Motor neuron (in vitro differentiated cells): Measurements from ENCODE around the gene LNX1. TPM values are rescaled to one million over a fixed set of nuclear protein-coding genes. Genes with fewer than 3 reads are reported as not detected.
A peak's percentile ranks its signal among the peaks of the same experiment; 100 is the strongest.

Experiments
- ATAC-seq, 8 experiments: fragments of 200-7000 bp; cut with Tn5 transposase; replicated peaks in 6 of 8; 2 replicates each; pipeline ENCODE4 v1.8.0; 2021; ENCODE audit warnings: mild to moderate bottlenecking in 8 of 8, moderate library complexity in 8 of 8
- H3K27ac ChIP-seq, 2 donors: fragments of 250-450 bp; sonication (Bioruptor Pico); 2 replicates each; pipeline ENCODE4 v1.9.0; 2021; ENCODE audit warnings: antibody characterized with exemption in 2 of 2, mild to moderate bottlenecking in 2 of 2, moderate library complexity in 1 of 2
- H3K4me1 ChIP-seq, 2 donors: fragments of 250-450 bp; sonication (Bioruptor Pico); replicated peaks in 1 of 2; 2 replicates each; pipeline ENCODE4 v1.6.1; 2021; ENCODE audit warnings: antibody characterized with exemption in 2 of 2, mild to moderate bottlenecking in 2 of 2, moderate library complexity in 1 of 2
- H3K4me3 ChIP-seq, 5 donors: fragments of 250-450 bp; sonication (Bioruptor Pico); 2 replicates each; pipeline ENCODE4 v1.9.0; 2021; ENCODE audit warnings: antibody characterized with exemption in 5 of 5, mild to moderate bottlenecking in 5 of 5, moderate library complexity in 4 of 5
- WGBS, 10 experiments: fragments of 450-650 bp; shearing (Covaris generic); methylation state at CpG; one replicate each; pipeline ENCODE4 v1.0.0; 2022; 5-methylcytosine and 5-hydroxymethylcytosine counted together
- in situ Hi-C, 9 experiments: fragments of 400-800 bp; cut with MboI; loops; one replicate each; pipeline ENCODE4 v1.15.0; 2021; ENCODE audit warnings: low sequenced_read_pairs in 9 of 9, low pct_unique_long_range_greater_than_20kb in 2 of 9; ENCODE audit not compliant: unreplicated experiment in 9 of 9
- total RNA-seq, 8 experiments: library from RNA; unstranded; fragments of 300-600 nt; gene quantifications; 2 replicates each; pipeline versions ENCODE4 v1.2.3 to v1.2.4, GENCODE V29; 2022

Gene LNX1
- total RNA-seq, 8 experiments from 2014 or later, result 0.64 to 18.7 (median 2.2) TPM

DNA sequence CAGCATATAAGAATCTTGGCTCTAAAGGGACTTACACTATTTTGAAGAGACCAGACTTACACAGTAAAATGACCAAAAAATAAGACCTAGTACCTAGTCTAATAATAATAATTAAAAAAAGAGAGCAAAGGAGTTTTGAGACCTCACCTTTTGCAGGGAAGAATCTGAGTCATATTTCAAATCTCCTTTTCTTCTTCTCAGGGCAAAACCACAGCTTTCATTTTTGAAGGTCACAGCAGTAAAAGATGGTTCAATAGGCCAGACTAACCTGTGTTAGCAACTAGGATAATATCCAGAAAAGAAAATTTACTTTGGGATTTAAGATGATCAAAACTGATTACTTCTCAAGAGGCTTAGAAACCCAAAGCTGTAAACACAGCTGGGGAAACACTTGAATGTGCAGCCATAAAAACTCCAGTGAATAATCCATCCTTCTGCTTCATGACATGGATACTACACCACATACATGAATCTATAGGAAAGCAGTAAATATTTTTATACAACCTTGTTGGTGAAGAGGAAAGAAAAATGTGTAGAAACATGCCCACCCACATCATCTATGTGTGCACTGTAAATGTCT, 25.9 kb upstream of the LNX1 start:
- ATAC-seq, result no peak
- no peak overlapping the region for H3K27ac ChIP-seq
- in situ Hi-C loops, result no loop called here
- no peak overlapping the region for H3K4me3 ChIP-seq
- H3K4me1 ChIP-seq, result no peaks in the 10 kb centered on the region

DNA sequence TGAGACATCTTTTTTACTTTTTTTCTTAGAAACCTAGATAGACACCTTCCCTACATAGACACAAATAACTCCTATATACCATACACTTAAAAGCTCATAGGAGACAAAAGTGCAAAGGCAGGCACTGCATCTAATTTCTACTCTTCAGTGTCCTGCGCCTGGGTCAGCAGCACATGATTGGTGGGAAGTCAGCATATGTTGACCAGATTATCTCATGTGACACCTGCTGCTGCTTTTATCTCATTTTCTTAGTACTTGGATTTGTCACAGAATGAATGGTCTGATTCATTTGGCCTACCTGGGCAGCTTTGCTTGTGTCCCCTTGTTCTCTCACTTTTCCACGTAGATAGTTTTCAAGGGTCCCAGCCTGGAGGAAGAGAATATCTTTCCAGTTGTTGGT, 24.9 kb upstream of the LNX1 start:
- in situ Hi-C loops, result no loop called here
- Histone ChIP-seq H3K4me3 (no peak overlapping the region), H3K4me1 (no peaks in the 10 kb centered on the region), H3K27ac (no peak overlapping the region)
- ATAC-seq, result no peak
- WGBS, 10 experiments, result 80 to 100% (median 100%) methylated on average over 1 to 2 of the region's 2 CpGs; no CpG with 5 or more reads in 5 of the 10 experiments

DNA sequence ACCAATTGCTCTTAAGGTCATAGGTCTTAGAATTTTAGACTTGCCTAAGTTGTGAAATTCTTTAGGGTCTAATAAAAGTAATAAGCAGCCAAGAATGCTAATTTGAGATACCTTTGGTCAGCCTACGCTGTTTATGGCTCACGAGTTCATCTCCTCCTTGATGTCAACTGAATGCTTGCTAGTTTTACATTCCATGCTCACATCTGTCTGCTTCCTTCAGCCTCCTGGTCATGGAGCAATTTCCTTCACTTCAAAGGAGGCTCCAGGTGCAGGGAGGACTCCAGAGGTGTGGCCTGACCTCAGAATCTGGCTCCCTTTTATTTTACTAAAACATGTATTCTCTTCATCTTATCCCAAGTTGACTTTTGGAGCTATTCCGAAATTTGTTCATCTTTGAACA, 23.3 kb upstream of the LNX1 start:
- in situ Hi-C loops, result no loop called here
- 64 to 100% (median 83%) methylated on average over 1 to 3 of the region's 3 CpGs; no CpG with 5 or more reads in 1 of the 10 experiments for WGBS, 10 experiments
- no peak overlapping the region for H3K27ac ChIP-seq
- ATAC-seq, result peak in 1 of 8 experiments; percentile 51
- no peak overlapping the region for H3K4me3 ChIP-seq
- no peaks in the 10 kb centered on the region for H3K4me1 ChIP-seq

DNA sequence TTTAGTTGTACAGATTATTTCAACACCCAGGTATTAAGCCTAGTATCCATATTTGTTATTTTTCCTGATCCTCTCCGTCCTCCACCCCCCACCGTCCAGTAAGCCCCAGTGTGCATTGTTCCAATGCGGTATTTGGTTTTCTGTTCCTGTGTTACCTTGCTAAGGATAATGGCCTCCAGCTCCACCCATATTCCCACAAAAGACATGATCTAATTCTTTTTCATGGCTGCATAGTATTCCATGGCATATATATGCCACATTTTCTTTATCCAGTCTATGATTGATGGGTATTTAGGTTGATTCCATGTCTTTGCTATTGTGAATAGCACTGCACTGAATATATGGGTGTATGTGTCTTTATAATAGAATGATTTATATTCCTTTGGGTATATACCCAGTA, 22.1 kb upstream of the LNX1 start:
- in situ Hi-C loops, result no loop called here
- no peaks in the 10 kb centered on the region for H3K4me1 ChIP-seq
- no peak overlapping the region for H3K27ac ChIP-seq
- no peak for ATAC-seq
- 90 to 100% (median 100%) methylated on average over 1 to 3 of the region's 3 CpGs; no CpG with 5 or more reads in 3 of the 10 experiments for WGBS, 10 experiments
- H3K4me3 ChIP-seq, result no peak overlapping the region

GRCh38 chr4:53608649-53609048, 17.4 kb upstream of the LNX1 start:
- H3K4me1 ChIP-seq, result no peaks in the 10 kb centered on the region
- H3K27ac ChIP-seq, result no peak overlapping the region
- no peak overlapping the region for H3K4me3 ChIP-seq
- in situ Hi-C loops, result no loop called here
- no peak for ATAC-seq
- 5 to 100% (median 67%) methylated on average over 3 to 4 of the region's 4 CpGs; no CpG with 5 or more reads in 2 of the 10 experiments for WGBS, 10 experiments

- in situ Hi-C loops, result no loop called here
- WGBS, 10 experiments, result 40 to 85% (median 63%) methylated on average over 1 to 3 of the region's 3 CpGs; no CpG with 5 or more reads in 1 of the 10 experiments
- ATAC-seq, result no peak
Observed at GRCh38 chr4:53608242-53608641, 17.0 kb upstream of the LNX1 start.

GRCh38 chr4:53605783-53606182, 14.5 kb upstream of the LNX1 start:
- in situ Hi-C loops, result no loop called here
- Histone ChIP-seq H3K4me1 (no peaks in the 10 kb centered on the region), H3K27ac (no peak overlapping the region), H3K4me3 (no peak overlapping the region)
- 62 to 100% (median 89%) methylated on average over 1 to 3 of the region's 3 CpGs for WGBS, 10 experiments
- no peak for ATAC-seq

More at GRCh38 chr4:53608242-53608641, 17.0 kb upstream of the LNX1 start:
- Histone ChIP-seq H3K4me1 (no peaks in the 10 kb centered on the region), H3K27ac (no peak overlapping the region), H3K4me3 (no peak overlapping the region)

DNA sequence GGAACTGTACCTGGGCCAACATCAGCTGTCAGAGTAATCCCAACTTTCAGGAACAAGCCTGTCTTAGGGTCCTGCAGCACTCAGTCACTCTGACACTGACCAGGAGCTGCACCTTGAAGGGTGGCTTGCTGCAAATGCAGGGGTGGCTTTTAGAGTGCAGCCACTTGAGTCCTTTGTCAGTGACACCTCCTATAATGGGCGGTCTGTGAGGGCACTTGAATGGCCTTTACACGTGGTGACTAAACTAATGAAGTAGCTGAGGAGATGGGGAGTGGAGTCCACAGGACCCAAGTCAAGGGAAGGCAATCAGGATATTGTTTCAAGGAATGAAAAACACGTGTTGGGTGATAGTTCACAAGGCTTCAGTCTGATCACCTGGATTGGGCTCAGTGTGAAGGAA, 11.1 kb upstream of the LNX1 start:
- WGBS, 10 experiments, result 60 to 100% (median 67%) methylated on average over 1 to 3 of the region's 3 CpGs; no CpG with 5 or more reads in 4 of the 10 experiments
- Histone ChIP-seq H3K4me3 (no peak overlapping the region), H3K4me1 (no peaks in the 10 kb centered on the region), H3K27ac (no peak overlapping the region)
- no peak for ATAC-seq
- in situ Hi-C loops, result no loop called here

- 20 to 100% (median 88%) methylated on average over 1 to 6 of the region's 9 CpGs; no CpG with 5 or more reads in 2 of the 10 experiments for WGBS, 10 experiments
- Histone ChIP-seq H3K4me3 (no peak overlapping the region), H3K4me1 (no peaks in the 10 kb centered on the region), H3K27ac (no peak overlapping the region)
- in situ Hi-C loops, result no loop called here
- ATAC-seq, result peak in 3 of 8 experiments; percentile 60 to 90 (median 66)
Observed at GRCh38 chr4:53601251-53601764, 10.0 kb upstream of the LNX1 start.

GRCh38 chr4:53599632-53600031, 8.3 kb upstream of the LNX1 start:
- Histone ChIP-seq H3K4me3 (no peak overlapping the region), H3K4me1 (no peaks in the 10 kb centered on the region), H3K27ac (no peak overlapping the region)
- no peak for ATAC-seq
- in situ Hi-C loops, result no loop called here
- WGBS, 10 experiments, result 80 to 100% (median 88%) methylated on average over 1 to 2 of the region's 2 CpGs; no CpG with 5 or more reads in 4 of the 10 experiments

DNA sequence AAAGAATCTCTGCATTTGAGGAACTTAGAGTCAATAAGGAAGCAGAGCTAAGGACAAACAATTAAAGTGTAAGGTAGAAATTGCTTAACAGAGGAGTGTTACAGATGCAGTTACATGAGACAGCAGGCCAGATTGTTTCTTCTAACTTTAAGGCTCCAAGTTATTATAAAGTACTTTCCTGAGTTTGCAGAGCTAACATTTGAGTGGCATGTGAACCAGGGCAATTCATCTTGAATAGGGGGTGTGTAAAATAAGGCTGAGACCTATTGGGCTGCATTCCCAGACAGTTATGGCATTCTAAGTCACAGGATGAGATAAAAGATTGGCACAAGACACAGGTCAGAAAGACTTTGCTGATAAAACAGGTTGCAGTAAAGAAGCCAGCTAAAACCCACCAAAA, 7.6 kb upstream of the LNX1 start:
- Histone ChIP-seq H3K27ac (no peak overlapping the region), H3K4me3 (no peak overlapping the region), H3K4me1 (no peaks in the 10 kb centered on the region)
- in situ Hi-C loops, result no loop called here
- no peak for ATAC-seq

DNA sequence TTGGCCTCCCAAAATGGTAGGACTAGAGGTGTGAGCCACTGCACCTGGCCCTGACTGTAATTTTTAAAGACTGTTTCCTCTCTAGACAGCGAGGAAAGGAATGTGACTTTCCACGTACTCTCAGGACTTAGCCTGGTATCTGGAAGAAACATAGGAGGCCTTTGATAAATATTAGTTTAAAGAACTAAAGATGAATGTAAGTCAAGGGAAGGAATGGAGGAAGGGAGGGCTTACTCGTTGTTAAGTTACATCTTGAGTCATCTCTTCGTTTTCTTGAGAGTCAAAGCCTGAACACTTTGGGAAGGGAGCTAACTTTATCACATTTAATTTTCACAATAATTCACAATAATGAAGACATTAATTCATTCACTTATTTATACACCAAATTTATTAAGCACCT, 7.2 kb upstream of the LNX1 start:
- WGBS, 10 experiments, result 65 to 100% (median 89%) methylated on average over 1 to 4 of the region's 4 CpGs; no CpG with 5 or more reads in 1 of the 10 experiments
- in situ Hi-C loops, result no loop called here
- no peak overlapping the region for H3K4me3 ChIP-seq
- ATAC-seq, result no peak
- no peaks in the 10 kb centered on the region for H3K4me1 ChIP-seq
- H3K27ac ChIP-seq, result no peak overlapping the region

DNA sequence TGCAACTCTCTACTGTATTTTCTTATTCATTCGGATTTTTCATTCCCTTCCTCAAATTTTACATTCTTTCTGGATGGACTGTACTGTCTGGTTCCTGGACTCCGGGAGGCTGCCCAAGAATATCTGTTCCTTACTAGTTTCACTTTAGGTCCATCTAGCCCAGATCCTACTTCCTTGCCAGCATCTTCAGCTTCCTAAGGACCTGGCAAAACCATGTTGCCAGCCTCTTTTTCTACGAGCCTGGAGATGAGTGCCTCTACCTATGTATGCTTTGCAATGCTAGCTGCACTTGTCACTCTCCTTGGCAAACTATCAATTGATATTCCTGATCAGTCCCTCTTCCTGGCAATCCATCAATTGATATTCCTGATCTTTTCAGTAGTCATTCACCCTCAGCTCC, 5.6 kb upstream of the LNX1 start:
- WGBS, 10 experiments, result 50 to 94% (median 74%) methylated on average over 2 to 3 of the region's 3 CpGs; no CpG with 5 or more reads in 3 of the 10 experiments
- Histone ChIP-seq H3K4me1 (peaks cover 0 to 13% of the 10 kb centered on the region in 2 donors), H3K27ac (no peak overlapping the region), H3K4me3 (no peak overlapping the region)
- in situ Hi-C loops, result no loop called here
- no peak for ATAC-seq

DNA sequence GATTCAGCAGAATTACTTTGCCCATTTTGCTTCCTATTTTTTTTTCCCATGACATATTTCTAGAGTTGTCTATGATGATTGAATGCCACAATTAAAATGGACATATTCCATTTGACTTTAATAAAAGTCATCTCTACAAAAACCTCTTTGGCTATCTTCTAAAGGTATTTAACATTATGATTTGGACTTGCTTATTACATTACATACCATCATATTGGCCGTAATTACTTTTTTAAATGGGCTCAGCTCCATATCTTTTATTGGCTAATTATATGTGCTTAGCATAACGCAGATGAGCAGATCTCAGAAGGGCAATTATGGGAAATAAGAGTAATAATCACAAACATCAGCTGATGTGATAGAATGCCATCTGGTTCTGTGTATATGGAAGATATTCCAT, 4.5 kb upstream of the LNX1 start:
- WGBS, 10 experiments, result 33 to 100% (median 75%) methylated on average over 1 to 2 of the region's 2 CpGs
- in situ Hi-C loops, result no loop called here
- no peak overlapping the region for H3K4me3 ChIP-seq
- no peak for ATAC-seq
- no peak overlapping the region for H3K27ac ChIP-seq
- peaks cover 0 to 13% of the 10 kb centered on the region in 2 donors for H3K4me1 ChIP-seq
